IMR-90 (cell line): ENCODE results near the gene CD34. TPM values are rescaled to one million over a fixed set of nuclear protein-coding genes. Genes with fewer than 3 reads are reported as not detected.
A peak's percentile ranks its signal among the peaks of the same experiment; 100 is the strongest.

ENCODE experiments used
- ATAC-seq: fragments of 200-7000 bp; cut with Tn5 transposase; 2 replicates; pipeline ENCODE4 v1.9.1; 2020; ENCODE audit warnings: low read depth, mild to moderate bottlenecking, moderate library complexity
- BruUV-seq: library from RNA; stranded (reverse); fragments of 400-500 nt; replicated peaks from 2 replicates; lab custom pipeline; 2021; lab: Mats Ljungman, UMichigan
- CTCF ChIA-PET: fragments of 300-600 bp; formaldehyde crosslinking; extraction: SDS; loops from one replicate; lab custom pipeline; 2021; ENCODE audit warnings: antibody characterized with exemption; lab: Yijun Ruan, JAX
- POLR2A ChIA-PET: fragments of 300-600 bp; sonication (Branson Sonifier 250); formaldehyde crosslinking; loops from one replicate; lab custom pipeline; 2022; ENCODE audit warnings: antibody characterized with exemption; ENCODE audit not compliant: unreplicated experiment; lab: Charles Lee
- DNase-seq: peaks from one replicate; pipeline ENCODE4 v3.0.0; 2013
- H2AFZ ChIP-seq: replicated peaks from 2 replicates; pipeline ENCODE3; 2013; ENCODE audit warnings: low read length, mild to moderate bottlenecking; ENCODE audit not compliant: poor library complexity
- H2AK5ac ChIP-seq: 2 replicates; pipeline ENCODE4 v1.6.1; 2013; ENCODE audit warnings: low read depth, low read length, inconsistent platforms
- H2AK9ac ChIP-seq: replicated peaks from 2 replicates; pipeline ENCODE3; 2013; ENCODE audit warnings: mild to moderate bottlenecking, low read depth, low read length, moderate library complexity; ENCODE audit not compliant: poor library complexity
- H2BK120ac ChIP-seq: 2 replicates; pipeline ENCODE4 v1.6.1; 2013; ENCODE audit warnings: low read depth, low read length, inconsistent platforms
- H2BK15ac ChIP-seq: 3 replicates; pipeline ENCODE4 v1.6.1; 2013; ENCODE audit warnings: low read depth, low read length, inconsistent platforms
- H2BK20ac ChIP-seq: 2 replicates; pipeline ENCODE4 v1.6.1; 2013; ENCODE audit warnings: low read depth, mild to moderate bottlenecking, inconsistent platforms, low read length, moderate library complexity
- H2BK5ac ChIP-seq: 2 replicates; pipeline ENCODE4 v1.6.1; 2013; ENCODE audit warnings: mild to moderate bottlenecking, low read depth, low read length, inconsistent platforms; ENCODE audit not compliant: poor library complexity, severe bottlenecking
- H3K14ac ChIP-seq: replicated peaks from 2 replicates; pipeline ENCODE4 v1.6.1; 2013; ENCODE audit warnings: low read depth, low read length, inconsistent platforms
- H3K18ac ChIP-seq: 2 replicates; pipeline ENCODE4 v1.6.1; 2013; ENCODE audit warnings: low read depth, low read length, control low read depth
- H3K23ac ChIP-seq: 2 replicates; pipeline ENCODE4 v1.6.1; 2013; ENCODE audit warnings: low read depth, low read length, inconsistent platforms
- H3K27ac ChIP-seq: 2 replicates; pipeline ENCODE4 v1.5.1; 2013; ENCODE audit warnings: mild to moderate bottlenecking, control low read depth, low read length; ENCODE audit not compliant: insufficient read depth
- H3K27me3 ChIP-seq: 2 replicates; pipeline ENCODE4 v1.6.1; 2013; ENCODE audit warnings: low read length; ENCODE audit not compliant: control insufficient read depth, insufficient read depth
- H3K36me3 ChIP-seq: 2 replicates; pipeline ENCODE4 v1.6.1; 2013; ENCODE audit warnings: low read length, mixed read lengths; ENCODE audit not compliant: control insufficient read depth, insufficient read depth
- H3K4ac ChIP-seq: 2 replicates; pipeline ENCODE4 v1.6.1; 2013; ENCODE audit warnings: low read depth, low read length, inconsistent platforms
- H3K4me1 ChIP-seq: 2 replicates; pipeline ENCODE4 v1.6.1; 2013; ENCODE audit warnings: low read length, mixed read lengths; ENCODE audit not compliant: control insufficient read depth, insufficient read depth
- H3K4me2 ChIP-seq: 2 replicates; pipeline ENCODE4 v1.6.1; 2013; ENCODE audit warnings: low read depth, mild to moderate bottlenecking, control low read depth, low read length, moderate library complexity
- H3K4me3 ChIP-seq: 2 replicates; pipeline ENCODE4 v1.5.1; 2013; ENCODE audit warnings: low read depth, mild to moderate bottlenecking, control low read depth, low read length, moderate library complexity; ENCODE audit not compliant: insufficient read depth
- H3K56ac ChIP-seq: 2 replicates; pipeline ENCODE4 v1.6.1; 2013; ENCODE audit warnings: low read length, inconsistent platforms; ENCODE audit not compliant: insufficient read depth; ENCODE audit errors: extremely low read depth
- H3K79me1 ChIP-seq, 2 experiments: 2 replicates each; pipeline ENCODE4 v1.6.1; 2013; ENCODE audit warnings: low read length in 2 of 2, inconsistent platforms in 1 of 2, low read depth in 1 of 2
- H3K9ac ChIP-seq: 2 replicates; pipeline ENCODE4 v1.6.1; 2013; ENCODE audit warnings: low read depth, low read length, control low read depth
- H3K9me1 ChIP-seq: 2 replicates; pipeline ENCODE4 v1.6.1; 2013; ENCODE audit warnings: low read length, inconsistent platforms; ENCODE audit not compliant: insufficient read depth
- H3K9me3 ChIP-seq: 2 replicates; pipeline ENCODE4 v1.6.1; 2013; ENCODE audit warnings: low read length; ENCODE audit not compliant: control insufficient read depth, insufficient read depth
- H4K20me1 ChIP-seq: 2 replicates; pipeline ENCODE4 v1.6.1; 2013; ENCODE audit warnings: low read length, inconsistent platforms; ENCODE audit not compliant: insufficient read depth
- H4K5ac ChIP-seq: 2 replicates; pipeline ENCODE4 v1.6.1; 2013; ENCODE audit warnings: mild to moderate bottlenecking, low read depth, low read length, control low read depth
- H4K8ac ChIP-seq, 2 experiments: 2 replicates each; pipeline ENCODE4 v1.6.1; 2013; ENCODE audit warnings: low read depth in 2 of 2, low read length in 2 of 2, control low read depth in 1 of 2, inconsistent platforms in 1 of 2
- H4K91ac ChIP-seq: 2 replicates; pipeline ENCODE4 v1.6.1; 2013; ENCODE audit warnings: low read depth, low read length, inconsistent platforms; ENCODE audit not compliant: insufficient read depth
- BHLHE40 ChIP-seq: fragments of 150-350 bp; IDR thresholded peaks from 2 replicates; pipeline ENCODE4 v1.6.1; 2016; ENCODE audit warnings: mild to moderate bottlenecking, low read depth, low read length
- CEBPB ChIP-seq: IDR thresholded peaks from 2 replicates; pipeline ENCODE4 v1.6.1; 2012; ENCODE audit warnings: low read depth, low read length, improper control_type of control experiment
- CHD1 ChIP-seq: IDR thresholded peaks from 2 replicates; pipeline ENCODE4 v1.6.1; 2012; ENCODE audit warnings: low read depth, low read length, improper control_type of control experiment
- CTCF ChIP-seq: conservative IDR thresholded peaks from 2 replicates; pipeline ENCODE4 v1.5.1; 2012; ENCODE audit warnings: mild to moderate bottlenecking, low read depth, low read length, improper control_type of control experiment
- MAFK ChIP-seq: IDR thresholded peaks from 2 replicates; pipeline ENCODE4 v1.6.1; 2012; ENCODE audit warnings: low read depth, low read length, improper control_type of control experiment
- MAZ ChIP-seq: IDR thresholded peaks from 2 replicates; pipeline ENCODE4 v1.6.1; 2012; ENCODE audit warnings: low read depth, mild to moderate bottlenecking, low read length, improper control_type of control experiment, moderate library complexity, borderline replicate concordance
- MXI1 ChIP-seq: IDR thresholded peaks from 2 replicates; pipeline ENCODE4 v1.6.1; 2012; ENCODE audit warnings: low read depth, mild to moderate bottlenecking, low read length, moderate library complexity, borderline replicate concordance
- NFE2L2 ChIP-seq: fragments of 150-350 bp; IDR thresholded peaks from 2 replicates; pipeline ENCODE4 v1.6.1; 2016; ENCODE audit warnings: low read depth, mild to moderate bottlenecking, low read length
- POLR2A ChIP-seq: IDR thresholded peaks from 2 replicates; pipeline ENCODE4 v1.6.1; 2012; ENCODE audit warnings: mild to moderate bottlenecking, low read depth, low read length
- RAD21 ChIP-seq: IDR thresholded peaks from 2 replicates; pipeline ENCODE4 v1.6.1; 2012; ENCODE audit warnings: low read length, improper control_type of control experiment
- RFX5 ChIP-seq: IDR thresholded peaks from 2 replicates; pipeline ENCODE4 v1.8.0; 2012; ENCODE audit warnings: low read depth, mild to moderate bottlenecking, low read length, moderate library complexity
- SMC3 ChIP-seq: fragments of 150-350 bp; IDR thresholded peaks from 2 replicates; pipeline ENCODE4 v1.6.1; 2016; ENCODE audit warnings: low read depth, mild to moderate bottlenecking, antibody characterized with exemption, low read length, moderate library complexity
- USF2 ChIP-seq: fragments of 150-350 bp; IDR thresholded peaks from 2 replicates; pipeline ENCODE4 v1.6.1; 2017; ENCODE audit warnings: mild to moderate bottlenecking, antibody characterized with exemption, low read length, low read depth
- WGBS, 2 experiments: methylation state at CpG; one replicate each; pipeline versions ENCODE4 v1.1.5 to v1.1.7; 2013; ENCODE audit warnings: missing lambda C conversion rate in 2 of 2; ENCODE audit not compliant: insufficient read length in 1 of 2; ENCODE audit errors: extremely low coverage in 2 of 2; 5-methylcytosine and 5-hydroxymethylcytosine counted together
- dilution Hi-C: fragments of 300-500 bp; cut with HindIII; formaldehyde crosslinking; loops from one replicate; pipeline ENCODE4 v1.14.3; 2018; ENCODE audit warnings: low sequenced_read_pairs; ENCODE audit not compliant: unreplicated experiment
- in situ Hi-C: fragments of 300-500 bp; cut with MboI; formaldehyde crosslinking; loops from 3 replicates; pipeline ENCODE4 v1.14.3; 2019; ENCODE audit warnings: low sequenced_read_pairs, inconsistent platforms, mixed read lengths
- intact Hi-C: fragments of 100-400 bp; cut with micrococcal nuclease; formaldehyde crosslinking; loops from 2 replicates; pipeline ENCODE4 v1.10.0; 2022
- polyA plus RNA-seq, 3 experiments: library from polyadenylated mRNA; depleted of rRNA; stranded (reverse); fragments of >200 nt; gene quantifications; 2 replicates each; pipeline ENCODE4 v1.2.3, GENCODE V29; 2012; ENCODE audit warnings: low replicate concordance in 1 of 3
- total RNA-seq: library from RNA; depleted of rRNA; stranded (reverse); fragments of >200 nt; gene quantifications from 2 replicates; pipeline ENCODE4 v1.2.3, GENCODE V29; 2012
- TF ChIP-seq, protein P1 (sequence below): fragments of 150-350 bp; IDR thresholded peaks from 2 replicates; pipeline ENCODE4 v1.6.1; 2016; ENCODE audit warnings: low read depth, mild to moderate bottlenecking, low read length, moderate library complexity, borderline replicate concordance

The CD34 gene
- total and polyA plus RNA-seq, 2 of the 4 experiments (the other 2 are of a cell fraction) = 0.14 TPM; not detected in 1

- ATAC-seq (no peak), DNase-seq (no peak)
- Histone ChIP-seq H2BK5ac (no peak overlapping the region), H3K4me1 (peaks cover 12% of the 10 kb centered on the region), H3K4me3 (no peak overlapping the region), H2BK15ac (no peak overlapping the region), H3K9ac (no peak overlapping the region), H3K9me1 (peaks cover 9% of the 10 kb centered on the region), H3K18ac (no peak overlapping the region), H3K56ac (no peak overlapping the region), H2AFZ (peak overlapping the region; percentile 8), H3K23ac (no peak overlapping the region), H3K27ac (no peak overlapping the region), H3K27me3 (no peaks in the 10 kb centered on the region), H2BK20ac (no peak overlapping the region), H3K4me2 (no peak overlapping the region), H3K9me3 (no peaks in the 10 kb centered on the region), H4K91ac (no peak overlapping the region), H2AK9ac (peak overlapping the region; percentile 39), H4K5ac (no peak overlapping the region), H4K8ac (no peak overlapping the region), H4K20me1 (no peaks in the 10 kb centered on the region), H3K79me1 (no peaks in the 10 kb centered on the region), H2AK5ac (no peak overlapping the region), H3K4ac (0 out of 2 replicates have a peak overlapping the region, but pooled peaks have one; percentile 29), H2BK120ac (no peak overlapping the region; the same call in 1 of the 2 replicates), H3K14ac (no peak overlapping the region), H3K36me3 (no peaks in the 10 kb centered on the region)
- dilution Hi-C loops (no loop called here), intact Hi-C loops (loop anchor here (5.0 to 10.0 kb wide), 2 partner anchors 206 to 359 kb away; no protein-coding TSS in a partner anchor), in situ Hi-C loops (no loop called here)
- no peak for TF ChIP-seq MAZ
- TF ChIP-seq RAD21 = no peak
- no peak for TF ChIP-seq SMC3
- no peak for TF ChIP-seq MXI1
- TF ChIP-seq RFX5 = no peak
- no peak for TF ChIP-seq BHLHE40
- TF ChIP-seq USF2 = no peak
- no peak for TF ChIP-seq POLR2A
- no peak for TF ChIP-seq CTCF
- TF ChIP-seq NFE2L2 = no peak
- TF ChIP-seq, protein P1, sequence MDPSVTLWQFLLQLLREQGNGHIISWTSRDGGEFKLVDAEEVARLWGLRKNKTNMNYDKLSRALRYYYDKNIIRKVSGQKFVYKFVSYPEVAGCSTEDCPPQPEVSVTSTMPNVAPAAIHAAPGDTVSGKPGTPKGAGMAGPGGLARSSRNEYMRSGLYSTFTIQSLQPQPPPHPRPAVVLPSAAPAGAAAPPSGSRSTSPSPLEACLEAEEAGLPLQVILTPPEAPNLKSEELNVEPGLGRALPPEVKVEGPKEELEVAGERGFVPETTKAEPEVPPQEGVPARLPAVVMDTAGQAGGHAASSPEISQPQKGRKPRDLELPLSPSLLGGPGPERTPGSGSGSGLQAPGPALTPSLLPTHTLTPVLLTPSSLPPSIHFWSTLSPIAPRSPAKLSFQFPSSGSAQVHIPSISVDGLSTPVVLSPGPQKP = no peak
- no peak for TF ChIP-seq CEBPB
- no peak for TF ChIP-seq MAFK
- no peak for TF ChIP-seq CHD1
- ChIA-PET POLR2A (no interaction called here), CTCF (no interaction called here)
- 100% methylated on average over 1 of the region's 5 CpGs; no CpG with 5 or more reads in 1 of the 2 experiments for WGBS, 2 experiments
- no TSS peak for BruUV-seq
Observed at GRCh38 chr1:207888652-207889051, 22.3 kb downstream of the CD34 start.
